HEK293T (cell line): ENCODE measurements around the gene TOMM34.

Experiments used
- CTCF ChIA-PET: fragments of 350-600 bp; formaldehyde crosslinking; extraction: SDS; loops from one replicate; lab custom pipeline; 2021; ENCODE audit warnings: antibody characterized with exemption, inconsistent platforms; lab: Yijun Ruan, JAX
- POLR2A ChIA-PET: fragments of 350-600 bp; formaldehyde crosslinking; extraction: SDS; loops from one replicate; lab custom pipeline; 2020; ENCODE audit warnings: antibody characterized with exemption, inconsistent platforms; lab: Yijun Ruan, JAX
- DNase-seq: peaks from one replicate; pipeline ENCODE4 v3.0.0; 2012; ENCODE audit warnings: mixed read lengths; ENCODE audit errors: extremely low spot score
- ARNT ChIP-seq: fragments of 450-650 bp; IDR thresholded peaks from 2 replicates; pipeline ENCODE4 v1.6.1; 2017; ENCODE audit warnings: mild to moderate bottlenecking
- BHLHE40 ChIP-seq: fragments of 450-650 bp; IDR thresholded peaks from 2 replicates; pipeline ENCODE4 v1.6.1; 2016; ENCODE audit warnings: mild to moderate bottlenecking, moderate library complexity, borderline replicate concordance
- CTBP1 ChIP-seq: fragments of 450-650 bp; IDR thresholded peaks from 2 replicates; pipeline ENCODE4 v1.6.1; 2016; ENCODE audit warnings: borderline replicate concordance
- ELF4 ChIP-seq: fragments of 450-650 bp; IDR thresholded peaks from 2 replicates; pipeline ENCODE4 v1.6.1; 2017; ENCODE audit warnings: antibody characterized with exemption
- FOXA1 ChIP-seq: fragments of 450-650 bp; IDR thresholded peaks from 2 replicates; pipeline ENCODE4 v1.6.1; 2016; ENCODE audit warnings: mild to moderate bottlenecking
- FOXK2 ChIP-seq: fragments of 450-650 bp; IDR thresholded peaks from 2 replicates; pipeline ENCODE4 v1.6.1; 2016; ENCODE audit warnings: mild to moderate bottlenecking
- FOXM1 ChIP-seq: fragments of 450-650 bp; IDR thresholded peaks from 2 replicates; pipeline ENCODE4 v1.6.1; 2017; ENCODE audit warnings: mild to moderate bottlenecking, borderline replicate concordance
- HDGF ChIP-seq: fragments of 450-650 bp; IDR thresholded peaks from 2 replicates; pipeline ENCODE4 v1.6.1; 2017; ENCODE audit warnings: antibody characterized with exemption, borderline replicate concordance
- L3MBTL2 ChIP-seq: fragments of 450-650 bp; conservative IDR thresholded peaks from 2 replicates; pipeline ENCODE4 v1.6.1; 2016; ENCODE audit warnings: mild to moderate bottlenecking
- LEF1 ChIP-seq: fragments of 450-650 bp; IDR thresholded peaks from 2 replicates; pipeline ENCODE4 v1.6.1; 2017; ENCODE audit warnings: mild to moderate bottlenecking, borderline replicate concordance
- NFRKB ChIP-seq: fragments of 450-650 bp; IDR thresholded peaks from 2 replicates; pipeline ENCODE4 v1.6.1; 2016; ENCODE audit warnings: mild to moderate bottlenecking, moderate library complexity
- PKNOX1 ChIP-seq: fragments of 450-650 bp; IDR thresholded peaks from 2 replicates; pipeline ENCODE4 v1.6.1; 2016
- SP1 ChIP-seq: fragments of 450-650 bp; IDR thresholded peaks from 2 replicates; pipeline ENCODE4 v1.6.1; 2017
- SUZ12 ChIP-seq: fragments of 450-650 bp; IDR thresholded peaks from 2 replicates; pipeline ENCODE4 v1.6.1; 2016; ENCODE audit warnings: mild to moderate bottlenecking
- TARDBP ChIP-seq: fragments of 450-650 bp; IDR thresholded peaks from 2 replicates; pipeline ENCODE4 v1.6.1; 2016
- ZNF384 ChIP-seq: fragments of 450-650 bp; IDR thresholded peaks from 2 replicates; pipeline ENCODE4 v1.6.1; 2016

The TOMM34 gene

GRCh38 chr20:44963325-44964215, 3.4 kb upstream of the TOMM34 start:
- ChIA-PET POLR2A (no interaction called here), CTCF (no interaction called here)
- TF ChIP-seq FOXA1 (no peak), TARDBP (no peak), ZNF384 (no peak), CTBP1 (no peak), HDGF (no peak), ELF4 (no peak), PKNOX1 (no peak)
- no peak for DNase-seq

GRCh38 chr20:44962483-44962882, 2.3 kb upstream of the TOMM34 start:
- ChIA-PET CTCF (no interaction called here), POLR2A (no interaction called here)
- no peak for TF ChIP-seq FOXK2
- no peak for TF ChIP-seq L3MBTL2
- no peak for TF ChIP-seq LEF1
- TF ChIP-seq ELF4, result no peak
- no peak for TF ChIP-seq ARNT
- no peak for TF ChIP-seq PKNOX1
- TF ChIP-seq TARDBP, result no peak
- no peak for TF ChIP-seq CTBP1
- TF ChIP-seq NFRKB, result no peak
- no peak for TF ChIP-seq HDGF
- TF ChIP-seq FOXA1, result no peak
- TF ChIP-seq FOXM1, result no peak
- TF ChIP-seq ZNF384, result no peak
- no peak for TF ChIP-seq BHLHE40
- no peak for TF ChIP-seq SUZ12
- TF ChIP-seq SP1, result no peak
- no peak for DNase-seq

GRCh38 chr20:44961870-44962267, 1.7 kb upstream of the TOMM34 start:
- TF ChIP-seq CTBP1, result no peak
- TF ChIP-seq SUZ12, result no peak
- no peak for TF ChIP-seq ARNT
- TF ChIP-seq TARDBP, result no peak
- no peak for TF ChIP-seq HDGF
- no peak for TF ChIP-seq ELF4
- TF ChIP-seq SP1, result no peak
- no peak for TF ChIP-seq ZNF384
- TF ChIP-seq NFRKB, result no peak
- TF ChIP-seq FOXM1, result no peak
- POLR2A ChIA-PET, result no interaction called here
- CTCF ChIA-PET, result no interaction called here
- no peak for DNase-seq

- no peak for TF ChIP-seq L3MBTL2
- no peak for TF ChIP-seq TARDBP
- no peak for TF ChIP-seq SUZ12
- no peak for TF ChIP-seq NFRKB
- no peak for TF ChIP-seq CTBP1
- no peak for TF ChIP-seq FOXA1
- TF ChIP-seq SP1, result no peak
- no peak for TF ChIP-seq FOXM1
- TF ChIP-seq PKNOX1, result no peak
- no peak for TF ChIP-seq ARNT
- no peak for TF ChIP-seq ZNF384
- no peak for TF ChIP-seq ELF4
- TF ChIP-seq FOXK2, result no peak
- TF ChIP-seq LEF1, result no peak
- TF ChIP-seq BHLHE40, result no peak
- TF ChIP-seq HDGF, result no peak
- DNase-seq, result no peak
- ChIA-PET CTCF (no interaction called here), POLR2A (interaction anchor here (1.5 to 2.4 kb wide), 3 partner anchors 10 to 24 kb away, joined by 3 to 16 read pairs (median 7); no protein-coding TSS in a partner anchor)
Measured at GRCh38 chr20:44961011-44961869, 1.0 kb upstream of the TOMM34 start.

- ChIA-PET CTCF (no interaction called here), POLR2A (interaction anchor here (0.7 to 2.7 kb wide), 11 partner anchors 8 to 212 kb away, joined by 3 to 16 read pairs (median 4); no protein-coding TSS in a partner anchor)
- no peak for DNase-seq
- TF ChIP-seq ZNF384, result no peak
- no peak for TF ChIP-seq HDGF
- no peak for TF ChIP-seq BHLHE40
- no peak for TF ChIP-seq FOXM1
- TF ChIP-seq LEF1, result no peak
- TF ChIP-seq FOXK2, result no peak
- no peak for TF ChIP-seq NFRKB
- TF ChIP-seq TARDBP, result no peak
- no peak for TF ChIP-seq FOXA1
Measured at GRCh38 chr20:44959638-44960102, 527 bp downstream of the TOMM34 start.
